Naive thymus-derived CD4-positive, alpha-beta T cell (primary cell): Measurements from ENCODE around the gene ITSN1. TPM values are rescaled to one million over a fixed set of nuclear protein-coding genes. Genes with fewer than 3 reads are reported as not detected.

Experiments used
- ATAC-seq: fragments of 150-1000 bp; cut with Tn5 transposase; 2 replicates; pipeline ENCODE4 v1.10.0; 2021; ENCODE audit warnings: mild to moderate bottlenecking, moderate library complexity
- CTCF ChIA-PET: fragments of 350-600 bp; sonication (Branson Sonifier 250); formaldehyde crosslinking; loops from one replicate; lab custom pipeline; 2021; ENCODE audit warnings: antibody characterized with exemption; lab: Charles Lee
- POLR2A ChIA-PET: fragments of 350-600 bp; sonication (Branson Sonifier 250); formaldehyde crosslinking; loops from one replicate; lab custom pipeline; 2021; ENCODE audit warnings: antibody characterized with exemption, inconsistent platforms; lab: Charles Lee
- DNase-seq, 9 donors: peaks; one replicate each; pipeline versions ENCODE4 v3.0.0 to v3.0.0-alpha.2; 2020 to 2022; ENCODE audit warnings: mixed read lengths in 1 of 9
- H3K27ac ChIP-seq: one replicate; pipeline ENCODE4 v1.7.0; 2013; ENCODE audit warnings: mild to moderate bottlenecking, low read depth, low read length, moderate library complexity
- H3K27me3 ChIP-seq, 2 donors: one replicate each; pipeline ENCODE4 v1.7.0; 2013; ENCODE audit warnings: low read length in 2 of 2, mild to moderate bottlenecking in 2 of 2, moderate library complexity in 2 of 2; ENCODE audit not compliant: control insufficient read depth in 2 of 2, insufficient read depth in 2 of 2
- H3K36me3 ChIP-seq, 3 experiments: 1 replicate in 2 of 3; 2 replicates in 1 of 3; pipeline ENCODE4 v1.7.0; 2013; ENCODE audit warnings: low read length in 3 of 3, mild to moderate bottlenecking in 3 of 3, moderate library complexity in 1 of 3; ENCODE audit not compliant: insufficient read depth in 3 of 3, control insufficient read depth in 2 of 3
- H3K4me1 ChIP-seq, 2 donors: one replicate each; pipeline ENCODE4 v1.7.0; 2013; ENCODE audit warnings: low read length in 2 of 2, mild to moderate bottlenecking in 2 of 2, moderate library complexity in 1 of 2; ENCODE audit not compliant: control insufficient read depth in 2 of 2, insufficient read depth in 2 of 2
- H3K4me3 ChIP-seq: 2 replicates; pipeline ENCODE4 v1.7.0; 2013; ENCODE audit warnings: mild to moderate bottlenecking, low read length
- H3K9me3 ChIP-seq, 3 experiments: 1 replicate in 2 of 3; 2 replicates in 1 of 3; pipeline ENCODE4 v1.7.0; 2013; ENCODE audit warnings: low read length in 3 of 3; ENCODE audit not compliant: control insufficient read depth in 2 of 3
- H3K27ac Mint-ChIP-seq, 9 donors: one replicate each; pipeline ENCODE4 v1.8.0; 2020 to 2022; ENCODE audit warnings: mixed read lengths in 9 of 9, mild to moderate bottlenecking in 8 of 9, moderate library complexity in 5 of 9, inconsistent platforms in 2 of 9
- H3K27me3 Mint-ChIP-seq, 5 donors: one replicate each; pipeline ENCODE4 v1.8.0; 2021 to 2022; ENCODE audit warnings: mixed read lengths in 5 of 5, mild to moderate bottlenecking in 1 of 5
- H3K36me3 Mint-ChIP-seq, 5 donors: one replicate each; pipeline ENCODE4 v1.8.0; 2020 to 2022; ENCODE audit warnings: mixed read lengths in 5 of 5, mild to moderate bottlenecking in 3 of 5, inconsistent platforms in 1 of 5
- H3K4me1 Mint-ChIP-seq, 7 donors: one replicate each; pipeline ENCODE4 v1.8.0; 2020 to 2022; ENCODE audit warnings: mixed read lengths in 7 of 7, mild to moderate bottlenecking in 3 of 7, inconsistent platforms in 1 of 7
- H3K4me3 Mint-ChIP-seq, 10 donors: one replicate each; pipeline ENCODE4 v1.8.0; 2020 to 2022; ENCODE audit warnings: mild to moderate bottlenecking in 10 of 10, mixed read lengths in 10 of 10, moderate library complexity in 6 of 10, inconsistent platforms in 2 of 10
- H3K9me3 Mint-ChIP-seq, 11 donors: one replicate each; pipeline ENCODE4 v1.8.0; 2020 to 2022; ENCODE audit warnings: mixed read lengths in 11 of 11, mild to moderate bottlenecking in 4 of 11, inconsistent platforms in 1 of 11, moderate library complexity in 1 of 11
- intact Hi-C, 2 donors: fragments of 100-400 bp; cut with micrococcal nuclease; formaldehyde crosslinking; loops; one replicate each; pipeline ENCODE4 v1.15.1; 2023
- polyA plus RNA-seq, 2 donors: library from polyadenylated mRNA; unstranded; fragments of 300-500 nt; fragmentation: Illumina TruSeq; gene quantifications; one replicate each; pipeline ENCODE4 v1.2.3, GENCODE V29; 2021
- total RNA-seq, 6 experiments: library from RNA in 5 of 6; stranded (reverse) in 5 of 6; gene quantifications; 1 replicate in 5 of 6; 2 replicates in 1 of 6; pipeline ENCODE4 v1.2.3 and lab custom pipeline; 2021 to 2026

The ITSN1 gene
- total and polyA plus RNA-seq, 7 experiments from 2014 or later: 1.2 to 8.6 (median 3.2) TPM

GRCh38 chr21:33940164-33940880, 298.0 kb downstream of the ITSN1 start:
- peaks cover 47 to 54% of the 10 kb centered on the region in 2 donors for H3K4me1 ChIP-seq
- H3K4me3 Mint-ChIP-seq: peak overlapping the region in 5 of 10 donors; percentile 7 to 55 (median 35)
- POLR2A ChIA-PET: interaction anchor here (0.6 to 11.2 kb wide), 6 partner anchors 8 to 1113 kb away, joined by 3 to 502 read pairs (median 8); partner anchors contain the start of genes MRPS6 and SLC5A3

GRCh38 chr21:33940881-33941245, 298.6 kb downstream of the ITSN1 start:
- Mint-ChIP-seq H3K9me3 (peaks cover 0 to 19% (median 2%) of the 10 kb centered on the region in 11 donors), H3K36me3 (peaks cover 8 to 63% (median 37%) of the 10 kb centered on the region in 5 donors), H3K27ac (peak overlapping the region; percentile 20 to 100 (median 88)), H3K4me3 (peak overlapping the region in 3 of 10 donors; percentile 34 to 55 (median 35)), H3K27me3 (no peaks in the 10 kb centered on the region), H3K4me1 (peaks cover 25 to 80% (median 70%) of the 10 kb centered on the region in 7 donors)
- Histone ChIP-seq H3K4me3 (no peak overlapping the region), H3K4me1 (peaks cover 42 to 48% of the 10 kb centered on the region in 2 donors), H3K27me3 (no peaks in the 10 kb centered on the region), H3K9me3 (peaks cover 0 to 7% (median 0%) of the 10 kb centered on the region in 3 experiments), H3K27ac (no peak overlapping the region), H3K36me3 (peaks cover 0 to 13% (median 6%) of the 10 kb centered on the region in 3 experiments)
- ChIA-PET POLR2A (interaction anchor here (0.7 to 11.2 kb wide), 4 partner anchors 7 to 1113 kb away, joined by 3 to 502 read pairs (median 26); partner anchors contain the start of genes MRPS6 and SLC5A3), CTCF (interaction anchor here (0.9 kb wide), 1 partner anchor 36 kb away, joined by 3 read pairs; no protein-coding TSS in a partner anchor)
- intact Hi-C loops: loop anchor here in 1 of 2 donors (10.0 kb wide), 1 partner anchor 254 kb away; no protein-coding TSS in a partner anchor
- DNase-seq (no peak), ATAC-seq (no peak)

More at GRCh38 chr21:33940164-33940880, 298.0 kb downstream of the ITSN1 start:
- Histone ChIP-seq H3K27me3 (no peaks in the 10 kb centered on the region), H3K36me3 (peaks cover 0 to 13% (median 6%) of the 10 kb centered on the region in 3 experiments), H3K27ac (no peak overlapping the region), H3K9me3 (peaks cover 0 to 7% (median 0%) of the 10 kb centered on the region in 3 experiments), H3K4me3 (no peak overlapping the region)
- ATAC-seq (no peak), DNase-seq (no peak)
- CTCF ChIA-PET: interaction anchor here (0.9 to 1.2 kb wide), 2 partner anchors 37 to 133 kb away, joined by 3 read pairs; partner anchors contain the start of genes MRPS6 and SLC5A3
- intact Hi-C loops: loop anchor here in 1 of 2 donors (10.0 kb wide), 1 partner anchor 254 kb away; no protein-coding TSS in a partner anchor
- Mint-ChIP-seq H3K27ac (peak overlapping the region; percentile 20 to 100 (median 88)), H3K36me3 (peaks cover 8 to 65% (median 41%) of the 10 kb centered on the region in 5 donors), H3K9me3 (peaks cover 0 to 19% (median 2%) of the 10 kb centered on the region in 11 donors), H3K27me3 (no peaks in the 10 kb centered on the region), H3K4me1 (peaks cover 25 to 83% (median 72%) of the 10 kb centered on the region in 7 donors)

DNA sequence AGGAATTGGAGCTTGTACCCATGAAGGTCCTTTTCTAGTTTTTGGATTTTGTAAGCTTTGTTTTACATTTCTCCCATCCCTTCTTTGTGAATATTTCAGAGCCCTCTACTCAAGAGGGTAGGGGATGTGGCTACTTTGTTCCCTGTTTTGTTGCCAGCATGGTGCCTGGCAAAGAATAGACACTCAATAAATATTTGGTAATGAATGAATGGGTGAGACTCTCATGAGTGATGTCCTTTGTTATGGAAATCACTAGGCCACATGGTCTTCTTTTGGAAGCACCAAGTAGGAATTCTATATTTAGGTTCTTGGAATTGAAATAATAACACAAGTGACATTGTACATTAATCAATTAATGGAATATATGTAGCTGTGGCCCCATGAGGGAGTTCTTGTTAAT, 300.1 kb downstream of the ITSN1 start:
- Mint-ChIP-seq H3K36me3 (peaks cover 8 to 73% (median 37%) of the 10 kb centered on the region in 5 donors), H3K4me3 (no peak overlapping the region), H3K4me1 (peaks cover 37 to 80% (median 70%) of the 10 kb centered on the region in 7 donors), H3K9me3 (peaks cover 0 to 19% (median 2%) of the 10 kb centered on the region in 11 donors), H3K27me3 (no peaks in the 10 kb centered on the region), H3K27ac (peak overlapping the region in 4 of 9 donors; percentile 46 to 77 (median 52))
- Histone ChIP-seq H3K27me3 (no peaks in the 10 kb centered on the region), H3K36me3 (peaks cover 0 to 13% (median 6%) of the 10 kb centered on the region in 3 experiments), H3K27ac (no peak overlapping the region), H3K9me3 (peaks cover 0 to 7% (median 0%) of the 10 kb centered on the region in 3 experiments), H3K4me3 (no peak overlapping the region), H3K4me1 (peaks cover 42 to 47% of the 10 kb centered on the region in 2 donors)
- DNase-seq: no peak
- CTCF ChIA-PET: interaction anchor here (1.0 to 2.1 kb wide), 2 partner anchors 18 to 406 kb away, joined by 5 to 7 read pairs; no protein-coding TSS in a partner anchor
- intact Hi-C loops: loop anchor here in 1 of 2 donors (10.0 kb wide), 1 partner anchor 252 kb away; no protein-coding TSS in a partner anchor
- no peak for ATAC-seq
- POLR2A ChIA-PET: interaction anchor here (1.1 to 13.9 kb wide), 4 partner anchors 7 to 131 kb away, joined by 3 to 502 read pairs (median 6); partner anchors contain the start of genes MRPS6 and SLC5A3

GRCh38 chr21:33943293-33943692, 301.0 kb downstream of the ITSN1 start:
- Histone ChIP-seq H3K4me3 (no peak overlapping the region), H3K9me3 (peaks cover 0 to 7% (median 0%) of the 10 kb centered on the region in 3 experiments), H3K27me3 (no peaks in the 10 kb centered on the region), H3K4me1 (peaks cover 44% of the 10 kb centered on the region in 2 donors), H3K36me3 (peaks cover 0 to 13% (median 6%) of the 10 kb centered on the region in 3 experiments), H3K27ac (no peak overlapping the region)
- Mint-ChIP-seq H3K36me3 (peaks cover 8 to 76% (median 36%) of the 10 kb centered on the region in 5 donors), H3K27ac (peak overlapping the region in 3 of 9 donors; percentile 13 to 99 (median 77)), H3K9me3 (peaks cover 0 to 19% (median 3%) of the 10 kb centered on the region in 11 donors), H3K4me3 (no peak overlapping the region), H3K4me1 (peaks cover 44 to 80% (median 72%) of the 10 kb centered on the region in 7 donors), H3K27me3 (peaks cover 0 to 4% (median 0%) of the 10 kb centered on the region in 5 donors)
- POLR2A ChIA-PET: interaction anchor here (1.0 to 13.9 kb wide), 4 partner anchors 8 to 131 kb away, joined by 3 to 502 read pairs (median 3); partner anchors contain the start of genes MRPS6 and SLC5A3
- DNase-seq (no peak), ATAC-seq (no peak)
- CTCF ChIA-PET: interaction anchor here (0.8 to 2.1 kb wide), 3 partner anchors 19 to 405 kb away, joined by 4 to 7 read pairs (median 5); no protein-coding TSS in a partner anchor
- intact Hi-C loops: loop anchor here in 1 of 2 donors (10.0 kb wide), 1 partner anchor 252 kb away; no protein-coding TSS in a partner anchor

GRCh38 chr21:33944185-33944763, 302.0 kb downstream of the ITSN1 start:
- Mint-ChIP-seq H3K4me3 (peak overlapping the region in 4 of 10 donors; percentile 43 to 74 (median 56)), H3K4me1 (peaks cover 42 to 80% (median 72%) of the 10 kb centered on the region in 7 donors), H3K9me3 (peaks cover 0 to 19% (median 5%) of the 10 kb centered on the region in 11 donors), H3K36me3 (peaks cover 8 to 69% (median 33%) of the 10 kb centered on the region in 5 donors), H3K27me3 (peaks cover 0 to 6% (median 0%) of the 10 kb centered on the region in 5 donors), H3K27ac (peak overlapping the region in 6 of 9 donors; percentile 62 to 100 (median 86))
- H3K36me3 ChIP-seq: peaks cover 0 to 13% (median 6%) of the 10 kb centered on the region in 3 experiments
- ATAC-seq (no peak), DNase-seq (no peak)
- peaks cover 41 to 44% of the 10 kb centered on the region in 2 donors for H3K4me1 ChIP-seq
- POLR2A ChIA-PET: interaction anchor here (1.0 to 13.9 kb wide), 2 partner anchors 9 to 54 kb away, joined by 3 to 502 read pairs; no protein-coding TSS in a partner anchor
- H3K4me3 ChIP-seq: no peak overlapping the region
- H3K27ac ChIP-seq: no peak overlapping the region
- CTCF ChIA-PET: interaction anchor here (0.6 kb wide), 1 partner anchor 20 kb away, joined by 3 read pairs; no protein-coding TSS in a partner anchor
- intact Hi-C loops: loop anchor here in 1 of 2 donors (10.0 kb wide), 1 partner anchor 251 kb away; no protein-coding TSS in a partner anchor
- peaks cover 0 to 7% (median 0%) of the 10 kb centered on the region in 3 experiments for H3K9me3 ChIP-seq
- no peaks in the 10 kb centered on the region for H3K27me3 ChIP-seq
